Mucosa of descending colon (tissue), 3 donors: ENCODE data around the gene F7. TPM values are rescaled to one million over a fixed set of nuclear protein-coding genes. Genes with fewer than 3 reads are reported as not detected.

Source experiments
- ATAC-seq: fragments of 200-7000 bp; cut with Tn5 transposase; one replicate; pipeline ENCODE4 v1.9.1; 2020; ENCODE audit warnings: mild to moderate bottlenecking, moderate library complexity
- DNase-seq, 3 donors: peaks; one replicate each; pipeline ENCODE4 v3.0.0-alpha.2; 2020
- H3K36me3 ChIP-seq: fragments of 200-600 bp; one replicate; pipeline ENCODE4 v1.8.0; 2021; ENCODE audit warnings: low read depth, mild to moderate bottlenecking
- H3K4me1 ChIP-seq: fragments of 200-600 bp; one replicate; pipeline ENCODE4 v1.8.0; 2021; ENCODE audit warnings: low read depth, mild to moderate bottlenecking
- H3K4me3 ChIP-seq: fragments of 200-600 bp; one replicate; pipeline ENCODE4 v1.8.0; 2021; ENCODE audit warnings: mild to moderate bottlenecking
- H3K9me3 ChIP-seq: fragments of 200-600 bp; one replicate; pipeline ENCODE4 v1.8.0; 2021; ENCODE audit warnings: mild to moderate bottlenecking
- intact Hi-C, 2 donors: fragments of 100-400 bp; cut with DNase I in 1 of 2; cut with micrococcal nuclease in 1 of 2; formaldehyde crosslinking; loops; one replicate each; pipeline versions ENCODE4 v1.11.0 to v1.11.1; 2022; cut with DNase I, micrococcal nuclease
- total RNA-seq, 3 donors: library from RNA; stranded (reverse); fragmentation: NEBNext Ultra II Directional in 2 of 3; extraction: Animal tissue kit (Norgen Biotek cat#: 25700) in 2 of 3; gene quantifications; one replicate each; pipeline versions ENCODE4 v1.2.1 to v1.2.4, GENCODE V29; 2021 to 2023
- TF ChIP-seq, protein P1 (sequence below): fragments of 200-600 bp; IDR thresholded peaks from one replicate; pipeline ENCODE4 v1.8.0; 2022; ENCODE audit warnings: antibody characterized with exemption, mild to moderate bottlenecking
- donor health status: DM: no; HTN: no; CAD: no; lungs with moderate emphysema.
- donor health status: DM: no; HTN: no; CAD: no.
- donor health status: DM: no; HTN: yes; CAD: no.

Gene F7
- total RNA-seq, 3 donors from 2014 or later: 0.19 TPM; not detected in 2

DNA sequence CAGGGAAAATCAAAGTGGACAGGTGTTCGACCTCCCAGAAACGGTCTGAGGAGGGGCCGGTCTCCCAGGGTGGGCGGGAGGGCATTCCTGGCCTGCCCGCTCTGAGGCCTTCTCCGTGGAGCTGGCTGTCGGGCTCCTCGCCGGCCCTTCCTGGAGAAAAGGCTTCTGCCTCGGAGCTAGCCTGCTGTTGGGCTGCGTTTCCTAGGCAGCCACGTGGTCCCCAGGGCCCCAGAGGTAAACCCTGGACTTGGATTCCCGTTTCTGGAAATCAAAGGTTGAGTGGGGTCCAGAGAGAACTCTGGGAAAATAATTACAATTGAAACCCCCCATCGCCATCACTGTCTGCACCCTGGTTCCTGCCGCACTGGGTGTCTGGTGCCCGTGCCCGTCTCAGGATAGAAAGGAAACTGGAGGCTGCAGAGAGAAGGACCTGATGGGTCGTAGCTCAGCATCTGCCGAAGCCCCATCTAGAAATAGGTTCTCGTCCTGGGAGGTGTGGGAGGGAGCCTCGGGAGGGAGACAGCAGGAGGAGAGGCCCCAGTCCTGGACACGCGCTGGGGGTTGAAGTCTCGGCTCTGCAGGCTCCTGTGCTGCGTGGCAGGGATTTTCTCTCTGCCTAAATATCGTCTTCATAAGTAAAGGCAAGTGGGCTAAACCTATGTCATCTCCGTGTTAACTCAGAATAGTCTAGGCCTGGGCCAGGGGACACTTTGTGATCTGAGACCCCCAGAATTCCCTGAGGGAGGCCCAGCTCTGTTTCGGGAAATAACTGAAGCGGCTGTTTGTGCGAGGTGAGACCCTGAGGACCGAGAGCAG lies 45.2 kb downstream of the F7 start:
- peaks cover 9% of the 10 kb centered on the region for H3K4me1 ChIP-seq
- intact Hi-C loops: no loop called here
- H3K4me3 ChIP-seq: no peak overlapping the region
- H3K9me3 ChIP-seq: no peaks in the 10 kb centered on the region
- no peak for DNase-seq
- TF ChIP-seq, protein P1, sequence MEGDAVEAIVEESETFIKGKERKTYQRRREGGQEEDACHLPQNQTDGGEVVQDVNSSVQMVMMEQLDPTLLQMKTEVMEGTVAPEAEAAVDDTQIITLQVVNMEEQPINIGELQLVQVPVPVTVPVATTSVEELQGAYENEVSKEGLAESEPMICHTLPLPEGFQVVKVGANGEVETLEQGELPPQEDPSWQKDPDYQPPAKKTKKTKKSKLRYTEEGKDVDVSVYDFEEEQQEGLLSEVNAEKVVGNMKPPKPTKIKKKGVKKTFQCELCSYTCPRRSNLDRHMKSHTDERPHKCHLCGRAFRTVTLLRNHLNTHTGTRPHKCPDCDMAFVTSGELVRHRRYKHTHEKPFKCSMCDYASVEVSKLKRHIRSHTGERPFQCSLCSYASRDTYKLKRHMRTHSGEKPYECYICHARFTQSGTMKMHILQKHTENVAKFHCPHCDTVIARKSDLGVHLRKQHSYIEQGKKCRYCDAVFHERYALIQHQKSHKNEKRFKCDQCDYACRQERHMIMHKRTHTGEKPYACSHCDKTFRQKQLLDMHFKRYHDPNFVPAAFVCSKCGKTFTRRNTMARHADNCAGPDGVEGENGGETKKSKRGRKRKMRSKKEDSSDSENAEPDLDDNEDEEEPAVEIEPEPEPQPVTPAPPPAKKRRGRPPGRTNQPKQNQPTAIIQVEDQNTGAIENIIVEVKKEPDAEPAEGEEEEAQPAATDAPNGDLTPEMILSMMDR: no peak
- no peaks in the 10 kb centered on the region for H3K36me3 ChIP-seq
- no peak for ATAC-seq

DNA sequence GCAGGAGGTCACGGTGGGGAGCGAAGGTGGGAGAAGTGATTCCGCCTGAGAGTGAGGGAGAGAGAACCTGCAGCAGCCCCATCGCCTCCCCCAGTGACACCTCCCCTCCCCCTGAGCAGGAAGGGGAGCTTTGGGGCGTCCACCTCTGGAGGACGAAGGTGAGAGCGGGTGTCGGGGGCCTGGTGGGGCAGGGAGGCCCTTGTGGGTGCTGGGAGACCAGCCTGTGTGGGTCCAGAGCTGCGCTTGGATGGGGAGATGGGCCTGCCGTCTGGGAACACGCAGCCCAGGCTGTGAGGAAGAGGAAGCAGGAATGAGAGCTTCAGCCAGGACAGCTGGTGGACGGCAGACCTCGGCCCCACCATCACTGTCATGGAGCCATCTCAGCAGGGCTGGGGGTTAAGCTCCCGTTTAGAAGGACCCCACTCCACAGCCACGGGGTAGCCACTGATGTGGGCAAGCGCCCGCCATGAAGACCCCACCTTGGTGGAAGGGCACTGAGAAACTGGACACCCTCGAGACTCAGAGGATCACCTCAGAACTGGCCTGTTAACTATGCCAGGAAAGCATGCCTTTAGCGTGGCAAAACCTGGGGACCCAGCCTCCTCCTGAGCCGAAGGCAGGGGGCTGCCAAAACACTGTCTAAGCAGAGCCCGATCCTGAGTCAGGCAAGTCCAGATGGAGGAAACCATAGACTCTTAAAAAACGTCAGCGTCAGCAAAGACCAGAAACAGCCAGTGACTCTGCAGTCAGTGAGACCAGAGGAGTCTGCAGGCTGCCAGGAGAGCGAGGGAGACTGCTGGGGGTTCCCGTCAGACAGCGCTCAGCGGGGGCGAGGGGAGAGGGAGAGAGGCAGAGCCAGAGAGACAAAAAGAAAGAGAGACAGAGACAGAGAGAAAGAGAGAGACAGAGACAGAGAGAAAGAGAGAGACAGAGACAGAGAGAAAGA lies 46.4 kb downstream of the F7 start:
- H3K9me3 ChIP-seq: no peaks in the 10 kb centered on the region
- TF ChIP-seq, protein P1: no peak
- no peaks in the 10 kb centered on the region for H3K36me3 ChIP-seq
- DNase-seq (no peak), ATAC-seq (peak; percentile 4)
- H3K4me1 ChIP-seq: peaks cover 9% of the 10 kb centered on the region
- no peak overlapping the region for H3K4me3 ChIP-seq
- intact Hi-C loops: no loop called here

DNA sequence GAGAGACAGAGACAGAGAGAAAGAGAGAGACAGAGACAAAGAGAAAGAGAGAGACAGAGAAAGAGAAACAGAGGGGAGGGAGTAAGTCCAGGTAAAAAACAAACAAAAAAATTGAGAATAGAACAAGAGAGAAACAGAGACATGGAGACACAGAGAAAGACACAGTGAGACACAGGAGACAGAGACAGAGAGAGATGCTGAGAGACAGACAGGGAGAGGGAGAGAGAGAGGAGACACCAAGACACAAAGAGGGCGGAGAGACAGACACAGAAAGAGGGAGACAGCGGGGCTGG lies 47.0 kb downstream of the F7 start:
- ATAC-seq (no peak), DNase-seq (no peak)
- Histone ChIP-seq H3K36me3 (no peaks in the 10 kb centered on the region), H3K4me3 (no peak overlapping the region), H3K9me3 (no peaks in the 10 kb centered on the region), H3K4me1 (peaks cover 9% of the 10 kb centered on the region)
- TF ChIP-seq, protein P1: no peak
- intact Hi-C loops: no loop called here

DNA sequence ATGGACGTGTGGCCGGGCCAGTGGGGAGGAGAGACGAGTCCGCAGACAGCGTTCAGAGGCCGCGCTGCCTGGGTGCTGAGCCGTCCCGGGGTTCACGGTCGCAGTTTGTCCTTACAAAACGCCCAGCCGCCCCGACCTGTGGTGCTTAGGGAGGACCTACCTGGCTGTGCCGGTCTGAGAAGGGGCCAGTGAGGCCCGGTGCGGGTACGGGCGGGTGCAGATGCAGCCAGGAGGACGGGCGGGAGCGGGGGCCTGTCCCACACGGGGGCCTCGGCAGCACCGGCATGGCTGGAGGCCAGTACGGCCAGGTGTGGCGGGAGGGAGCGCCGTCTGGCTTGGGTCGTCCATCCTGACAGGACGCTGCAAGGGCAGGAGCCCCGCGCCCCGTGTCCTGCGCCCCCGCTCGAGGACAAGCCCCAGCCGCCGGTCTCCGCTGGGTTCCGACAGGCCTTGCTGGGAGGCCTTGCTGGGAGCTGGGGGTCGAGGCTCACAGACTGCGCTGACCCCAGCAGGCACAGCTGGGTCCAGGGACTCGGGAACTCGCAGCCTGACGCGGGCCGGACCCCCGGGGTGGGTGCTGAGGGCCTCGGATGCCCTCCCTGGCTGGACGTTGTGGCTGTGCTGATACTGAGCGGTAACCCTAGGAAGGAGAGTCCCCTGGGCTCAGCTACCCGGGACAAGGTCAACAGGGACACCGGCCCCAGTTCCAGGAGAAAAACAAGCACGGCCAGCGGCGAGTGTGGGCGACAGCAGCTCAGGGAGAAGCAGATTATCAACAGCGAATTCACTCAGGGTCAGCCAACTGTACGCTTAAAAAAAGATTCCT lies 47.6 kb downstream of the F7 start:
- H3K36me3 ChIP-seq: no peaks in the 10 kb centered on the region
- intact Hi-C loops: no loop called here
- H3K9me3 ChIP-seq: no peaks in the 10 kb centered on the region
- TF ChIP-seq, protein P1: no peak
- H3K4me3 ChIP-seq: no peak overlapping the region
- ATAC-seq (peak; percentile 56), DNase-seq (peak; percentile 56 to 74 (median 72))
- peaks cover 9% of the 10 kb centered on the region for H3K4me1 ChIP-seq
